Measurements from ENCODE around the gene CAMTA1. TPM values are rescaled to one million over a fixed set of nuclear protein-coding genes. Genes with fewer than 3 reads are reported as not detected.
"Not testable (repeated sequence)": the region's sequence is repeated elsewhere in the genome, so short reads cannot be mapped to it uniquely, and the experiment has no call there.

CAMTA1 gene
- total RNA-seq, 2 donors from 2014 or later, result 105 to 113 TPM

GRCh38 chr1:7410156-7410555 lies 624.9 kb downstream of the CAMTA1 start:
- no peak overlapping the region for H3K27ac ChIP-seq
- no peaks in the 10 kb centered on the region for H3K36me3 ChIP-seq
- H3K9me3 ChIP-seq, result no peaks in the 10 kb centered on the region
- no peaks in the 10 kb centered on the region for H3K4me1 ChIP-seq (ENCODE audit: control insufficient read depth in 1 of 2, low read depth in 2 of 2)
- no peak for TF ChIP-seq CTCF (IDR thresholded peaks at IDR 0.05)
- H3K4me3 ChIP-seq, result no peak overlapping the region
- no peak for DNase-seq (ENCODE audit: low spot score)
- no peak for ATAC-seq (ENCODE audit: insufficient number of reproducible peaks, low FRiP score, low read depth)
- H3K27me3 ChIP-seq (replicated peaks; ENCODE audit: insufficient read depth), result no peaks in the 10 kb centered on the region

- ATAC-seq (ENCODE audit: insufficient number of reproducible peaks, low FRiP score, low read depth); DNase-seq (ENCODE audit: low spot score); H3K9me3 ChIP-seq; H3K4me3 ChIP-seq; H3K27ac ChIP-seq; H3K27me3 ChIP-seq (replicated peaks; ENCODE audit: insufficient read depth); H3K36me3 ChIP-seq; H3K4me1 ChIP-seq (ENCODE audit: control insufficient read depth in 1 of 2, low read depth in 2 of 2): not testable (repeated sequence)
Observed at GRCh38 chr1:7417618-7418017, 632.4 kb downstream of the CAMTA1 start.

- DNase-seq (ENCODE audit: low spot score), result no peak
- no peak for ATAC-seq (ENCODE audit: insufficient number of reproducible peaks, low FRiP score, low read depth)
- H3K4me1 ChIP-seq (ENCODE audit: control insufficient read depth in 1 of 2, low read depth in 2 of 2), result no peaks in the 10 kb centered on the region
- no peaks in the 10 kb centered on the region for H3K36me3 ChIP-seq
- H3K4me3 ChIP-seq, result no peak overlapping the region
- H3K27ac ChIP-seq, result no peak overlapping the region
- no peak for TF ChIP-seq CTCF (IDR thresholded peaks at IDR 0.05)
- no peaks in the 10 kb centered on the region for H3K9me3 ChIP-seq
- H3K27me3 ChIP-seq (replicated peaks; ENCODE audit: insufficient read depth), result no peaks in the 10 kb centered on the region
Observed at GRCh38 chr1:7418442-7419080, 633.3 kb downstream of the CAMTA1 start.

GRCh38 chr1:7420098-7420445 lies 634.8 kb downstream of the CAMTA1 start:
- ATAC-seq (ENCODE audit: insufficient number of reproducible peaks, low FRiP score, low read depth), result no peak
- TF ChIP-seq CTCF (IDR thresholded peaks at IDR 0.05), result no peak
- H3K36me3 ChIP-seq, result no peaks in the 10 kb centered on the region
- no peaks in the 10 kb centered on the region for H3K4me1 ChIP-seq (ENCODE audit: control insufficient read depth in 1 of 2, low read depth in 2 of 2)
- no peak overlapping the region for H3K27ac ChIP-seq
- no peak for DNase-seq (ENCODE audit: low spot score)
- no peak overlapping the region for H3K4me3 ChIP-seq
- H3K27me3 ChIP-seq (replicated peaks; ENCODE audit: insufficient read depth), result no peaks in the 10 kb centered on the region
- no peaks in the 10 kb centered on the region for H3K9me3 ChIP-seq

GRCh38 chr1:7420470-7421100 lies 635.3 kb downstream of the CAMTA1 start:
- no peak for DNase-seq (ENCODE audit: low spot score)
- ATAC-seq (ENCODE audit: insufficient number of reproducible peaks, low FRiP score, low read depth), result no peak
- H3K36me3 ChIP-seq, result no peaks in the 10 kb centered on the region

More at GRCh38 chr1:7420470-7421100, 635.3 kb downstream of the CAMTA1 start:
- no peaks in the 10 kb centered on the region for H3K4me1 ChIP-seq (ENCODE audit: control insufficient read depth in 1 of 2, low read depth in 2 of 2)
- no peak overlapping the region for H3K27ac ChIP-seq
- no peak for TF ChIP-seq CTCF (IDR thresholded peaks at IDR 0.05)
- H3K9me3 ChIP-seq, result no peaks in the 10 kb centered on the region
- no peak overlapping the region for H3K4me3 ChIP-seq
- H3K27me3 ChIP-seq (replicated peaks; ENCODE audit: insufficient read depth), result no peaks in the 10 kb centered on the region
